Cardiac muscle cell (in vitro differentiated cells and primary cell): Measurements from ENCODE around the gene FLNA. TPM values are rescaled to one million over a fixed set of nuclear protein-coding genes. Genes with fewer than 3 reads are reported as not detected.
"Not testable (repeated sequence)": the region's sequence is repeated elsewhere in the genome, so short reads cannot be mapped to it uniquely, and the experiment has no call there.

Source experiments
- DNase-seq, 2 donors: peaks; one replicate each; pipeline versions ENCODE4 v3.0.0 to v3.0.0-alpha.2; 2010 to 2017; ENCODE audit warnings: low read depth in 1 of 2, low spot score in 1 of 2
- H3K27ac ChIP-seq: fragments of 200-600 bp; sonication (generic); 2 replicates; pipeline ENCODE4 v1.5.1; 2016
- H3K27me3 ChIP-seq: fragments of 200-600 bp; sonication (generic); 2 replicates; pipeline ENCODE4 v1.6.0; 2016; ENCODE audit warnings: control low read depth
- H3K36me3 ChIP-seq: fragments of 200-600 bp; sonication (generic); 2 replicates; pipeline ENCODE4 v1.5.1; 2016; ENCODE audit warnings: control low read depth
- H3K4me1 ChIP-seq: fragments of 200-600 bp; sonication (generic); 2 replicates; pipeline ENCODE4 v1.8.1; 2017; ENCODE audit warnings: low read depth, mild to moderate bottlenecking, mixed run types
- H3K4me3 ChIP-seq: fragments of 200-600 bp; sonication (generic); 2 replicates; pipeline ENCODE4 v1.5.1; 2016; ENCODE audit warnings: mild to moderate bottlenecking
- H3K9me3 ChIP-seq: fragments of 200-600 bp; sonication (generic); 2 replicates; pipeline ENCODE4 v1.5.1; 2017; ENCODE audit warnings: low read depth, mild to moderate bottlenecking, control low read depth
- polyA plus RNA-seq: library from polyadenylated mRNA; unstranded; fragments of >200 nt; fragmentation: Nextera tagmentation; extraction: Ambion mirVana; gene quantifications from 2 replicates; pipeline ENCODE4 v1.2.1, GENCODE V29; 2016
- total RNA-seq: library from RNA; depleted of rRNA; stranded (reverse); fragments of >200 nt; gene quantifications from 2 replicates; pipeline ENCODE4 v1.2.3, GENCODE V29; 2016
- TF ChIP-seq, protein P1 (sequence below): IDR thresholded peaks from 2 replicates; pipeline ENCODE4 v1.5.1; 2012; ENCODE audit warnings: low read depth, mild to moderate bottlenecking, low read length

Gene FLNA
- total and polyA plus RNA-seq, 2 experiments from 2014 or later, result 341 to 447 TPM

DNA sequence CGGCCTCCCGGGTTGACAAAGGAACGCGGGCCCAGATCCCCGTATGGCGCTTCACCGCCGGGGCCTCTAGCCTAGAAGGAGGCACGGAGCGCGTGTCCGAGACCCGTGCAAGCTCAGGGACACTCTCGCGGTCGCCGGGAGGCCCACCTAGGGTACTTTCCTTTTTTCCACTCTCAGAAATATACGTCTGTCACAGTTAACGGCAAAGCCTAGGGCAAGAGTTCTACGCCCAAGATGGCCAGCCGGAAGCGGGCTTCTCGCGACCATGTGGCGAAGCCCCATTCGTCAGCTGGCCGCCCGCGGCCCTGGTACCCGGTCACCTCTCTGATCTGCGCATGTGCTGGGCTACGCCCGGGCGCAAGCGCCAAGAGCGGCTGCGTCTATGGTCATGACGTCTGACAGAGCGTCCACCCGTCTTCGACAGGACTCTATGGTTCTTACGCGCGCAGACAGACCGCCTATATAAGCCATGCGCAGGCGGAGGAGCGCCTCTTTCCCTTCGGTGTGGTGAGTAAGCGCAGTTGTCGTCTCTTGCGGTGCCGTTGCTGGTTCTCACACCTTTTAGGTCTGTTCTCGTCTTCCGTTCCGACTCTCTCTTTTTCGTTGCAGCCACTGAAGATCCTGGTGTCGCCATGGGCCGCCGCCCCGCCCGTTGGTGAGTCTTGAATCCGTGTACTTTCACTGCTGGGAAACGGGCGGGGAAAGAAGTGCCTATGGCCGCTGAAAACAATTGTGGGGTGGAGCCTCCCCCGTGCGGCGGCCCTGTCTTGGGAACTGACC lies 23.6 kb upstream of the FLNA start, which contains the start of gene RPL10:
RPL10 (plus strand) TSS at position 490 of the 780 bp plus-strand sequence; CDS start at position 633, 143 bp downstream.
- peak; percentile 93 to 97 for DNase-seq
- H3K36me3 ChIP-seq, result peaks cover 12% of the 10 kb centered on the region
- peak within 1 kb of the TSS; percentile 99 for H3K27ac ChIP-seq
- TF ChIP-seq, protein P1, sequence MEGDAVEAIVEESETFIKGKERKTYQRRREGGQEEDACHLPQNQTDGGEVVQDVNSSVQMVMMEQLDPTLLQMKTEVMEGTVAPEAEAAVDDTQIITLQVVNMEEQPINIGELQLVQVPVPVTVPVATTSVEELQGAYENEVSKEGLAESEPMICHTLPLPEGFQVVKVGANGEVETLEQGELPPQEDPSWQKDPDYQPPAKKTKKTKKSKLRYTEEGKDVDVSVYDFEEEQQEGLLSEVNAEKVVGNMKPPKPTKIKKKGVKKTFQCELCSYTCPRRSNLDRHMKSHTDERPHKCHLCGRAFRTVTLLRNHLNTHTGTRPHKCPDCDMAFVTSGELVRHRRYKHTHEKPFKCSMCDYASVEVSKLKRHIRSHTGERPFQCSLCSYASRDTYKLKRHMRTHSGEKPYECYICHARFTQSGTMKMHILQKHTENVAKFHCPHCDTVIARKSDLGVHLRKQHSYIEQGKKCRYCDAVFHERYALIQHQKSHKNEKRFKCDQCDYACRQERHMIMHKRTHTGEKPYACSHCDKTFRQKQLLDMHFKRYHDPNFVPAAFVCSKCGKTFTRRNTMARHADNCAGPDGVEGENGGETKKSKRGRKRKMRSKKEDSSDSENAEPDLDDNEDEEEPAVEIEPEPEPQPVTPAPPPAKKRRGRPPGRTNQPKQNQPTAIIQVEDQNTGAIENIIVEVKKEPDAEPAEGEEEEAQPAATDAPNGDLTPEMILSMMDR, result no peak
- no peaks in the 10 kb centered on the region for H3K9me3 ChIP-seq
- H3K27me3 ChIP-seq, result no peaks in the 10 kb centered on the region
- peak within 1 kb of the TSS; percentile 86 for H3K4me3 ChIP-seq
- peaks cover 4% of the 10 kb centered on the region for H3K4me1 ChIP-seq

DNA sequence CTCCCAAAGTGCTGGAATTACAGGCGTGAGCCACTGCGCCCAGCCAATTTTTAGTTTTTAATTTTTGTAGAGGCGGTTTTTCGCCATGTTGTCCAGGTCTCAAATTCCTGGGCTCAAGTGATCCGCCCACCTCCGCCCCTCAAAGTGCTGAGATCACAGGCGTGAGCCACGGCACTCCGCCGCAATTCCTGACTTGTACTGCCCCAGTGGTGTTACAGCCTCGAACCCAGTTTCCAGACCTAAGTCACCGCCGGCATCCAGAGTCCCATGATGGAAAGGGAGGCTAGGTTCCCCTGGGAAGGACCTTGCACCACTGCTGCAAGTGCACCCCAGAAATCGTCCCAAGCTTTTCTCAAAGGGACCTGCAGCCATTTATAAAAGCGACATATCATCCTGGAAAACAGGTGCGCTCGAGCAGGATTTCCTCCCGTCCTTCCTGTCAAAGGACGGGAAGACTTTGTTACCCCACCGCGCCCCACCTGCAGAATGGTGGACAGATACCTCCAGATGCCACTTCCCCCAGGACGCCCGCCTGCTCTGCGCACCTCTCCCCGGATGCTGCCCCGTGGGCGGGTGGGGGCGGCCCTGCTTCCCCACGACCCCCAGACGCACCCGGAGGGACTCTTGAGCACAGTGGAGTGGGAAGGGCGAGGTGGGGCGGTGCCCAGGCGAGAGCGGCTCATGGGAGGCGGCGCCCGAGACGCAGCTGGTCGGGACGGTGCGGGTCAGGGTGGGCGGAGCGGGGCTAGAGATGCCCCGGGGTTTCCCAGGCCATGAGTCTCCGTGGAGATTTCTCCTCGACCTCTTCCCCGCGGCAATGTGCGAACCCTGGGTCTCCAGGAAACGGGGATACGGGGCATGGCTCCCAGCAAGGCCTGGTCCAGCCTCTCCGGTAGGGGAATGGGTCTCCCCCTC lies 22.8 kb upstream of the FLNA start:
- peak; percentile 52 to 70 for DNase-seq
- Histone ChIP-seq H3K27ac (peak overlapping the region; percentile 99), H3K4me1 (peaks cover 4% of the 10 kb centered on the region), H3K4me3 (peak overlapping the region; percentile 39), H3K36me3 (peaks cover 12% of the 10 kb centered on the region), H3K27me3 (no peaks in the 10 kb centered on the region), H3K9me3 (no peaks in the 10 kb centered on the region)
- TF ChIP-seq, protein P1, result no peak

DNA sequence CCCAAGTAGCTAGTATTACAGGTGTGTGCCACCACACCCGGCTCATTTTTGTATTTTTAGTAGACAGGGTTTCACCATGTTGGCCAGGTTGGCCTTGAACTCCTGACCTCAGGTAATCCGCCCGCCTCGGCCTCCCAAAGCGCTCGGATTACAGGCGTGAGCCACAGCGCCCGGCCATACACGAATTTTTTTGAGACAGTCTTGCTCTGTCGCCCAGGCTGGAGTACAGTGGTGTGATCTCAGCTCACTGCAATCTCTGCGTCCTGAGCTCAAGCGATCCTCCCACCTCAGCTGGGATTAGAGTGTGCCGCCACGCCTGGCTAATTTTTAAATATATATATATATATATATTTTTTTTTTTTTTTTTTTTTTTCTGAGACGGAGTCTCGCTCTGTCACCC lies 21.9 kb upstream of the FLNA start:
- not testable (repeated sequence) for H3K4me3 ChIP-seq, H3K9me3 ChIP-seq, H3K4me1 ChIP-seq, H3K27ac ChIP-seq, DNase-seq, H3K27me3 ChIP-seq
- peaks cover 12% of the 10 kb centered on the region for H3K36me3 ChIP-seq

DNA sequence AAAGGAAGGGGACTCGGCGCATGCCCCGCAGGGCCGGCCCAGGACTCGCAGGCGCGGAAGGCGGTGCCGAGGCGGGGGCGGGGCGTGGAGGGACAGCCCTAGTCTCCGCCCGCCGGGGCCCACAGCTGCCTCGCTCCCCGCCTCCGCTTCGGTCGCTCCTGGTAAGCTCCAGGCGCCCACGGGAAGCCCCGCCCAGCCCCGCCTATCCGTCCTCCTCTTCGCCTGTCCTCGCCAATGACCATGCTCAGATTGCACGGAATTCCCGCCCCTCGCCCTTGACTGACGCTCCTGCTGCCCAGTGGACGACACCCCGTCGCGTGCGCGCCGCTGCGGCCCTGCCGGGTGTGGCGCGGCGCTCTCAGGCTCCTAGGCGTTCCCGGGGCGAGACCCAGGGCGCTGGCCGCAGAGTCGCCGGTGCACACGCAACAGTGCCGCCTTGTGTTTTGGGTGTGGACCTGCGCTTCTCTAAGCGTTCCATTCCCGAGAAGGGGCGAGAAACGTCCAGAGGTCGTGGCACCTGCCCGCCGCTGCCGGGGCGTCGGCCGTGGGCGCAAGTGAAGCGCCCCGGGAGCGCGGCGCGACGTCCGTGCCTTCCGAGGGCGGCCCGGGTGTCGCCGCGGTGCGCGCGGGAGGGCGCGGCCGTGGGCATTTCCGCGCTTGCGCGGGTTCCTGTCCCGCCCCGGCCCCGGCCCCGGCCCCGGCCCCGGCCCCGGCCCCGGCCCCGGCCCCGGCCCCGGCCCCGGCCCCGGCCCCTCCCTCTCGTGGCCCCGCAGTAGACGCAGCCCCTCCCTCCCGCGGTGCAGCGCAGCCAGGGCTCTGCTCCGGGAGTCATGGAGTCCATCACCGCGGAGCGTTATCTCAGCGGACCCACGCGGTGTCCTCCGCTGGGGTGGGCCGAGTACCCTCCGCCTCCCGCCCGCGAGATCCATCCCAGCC lies 15.6 kb upstream of the FLNA start:
- H3K36me3 ChIP-seq, H3K4me3 ChIP-seq, H3K27ac ChIP-seq, DNase-seq, H3K9me3 ChIP-seq, H3K27me3 ChIP-seq, H3K4me1 ChIP-seq: not testable (repeated sequence)

DNA sequence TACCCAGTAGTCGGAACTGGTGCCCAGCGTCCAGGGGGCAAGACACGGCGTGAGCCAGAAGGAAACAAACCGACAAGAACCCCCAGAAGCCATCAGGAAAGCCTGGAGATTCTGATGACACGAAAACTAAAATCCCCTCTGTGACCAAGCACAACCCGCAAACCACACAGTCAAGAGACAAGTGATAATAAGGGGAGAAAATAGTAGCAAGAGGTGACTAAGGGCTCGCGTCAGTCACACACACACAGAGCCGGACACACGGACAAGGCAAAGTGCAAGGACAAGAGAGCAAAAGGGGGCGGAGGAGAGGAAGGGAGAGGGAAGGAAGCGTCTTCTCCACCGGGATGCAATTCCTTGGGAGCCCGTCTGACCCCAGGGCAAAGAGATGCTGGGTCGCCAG lies 14.2 kb upstream of the FLNA start:
- H3K4me3 ChIP-seq, H3K36me3 ChIP-seq, H3K9me3 ChIP-seq, H3K27ac ChIP-seq, DNase-seq, H3K27me3 ChIP-seq, H3K4me1 ChIP-seq: not testable (repeated sequence)

DNA sequence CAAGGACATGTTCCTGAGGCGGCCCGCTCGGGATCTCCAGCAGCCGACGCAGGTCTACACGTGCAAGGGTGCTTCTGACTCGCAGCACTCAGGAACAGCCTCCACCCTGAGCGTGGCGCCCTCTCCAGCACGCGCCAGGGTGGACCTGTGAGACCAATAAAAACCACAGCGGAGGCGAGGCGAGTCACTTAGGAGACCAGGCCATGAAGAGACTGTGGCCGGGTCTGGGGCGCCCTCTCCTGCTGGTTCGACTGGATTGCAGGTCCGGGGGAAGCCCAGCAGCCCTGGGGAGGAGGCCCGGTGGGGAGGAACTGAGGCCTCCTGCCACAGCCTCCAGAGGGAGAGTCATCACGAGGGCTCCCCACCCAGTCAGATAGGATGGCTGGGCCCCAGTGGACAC lies 13.7 kb upstream of the FLNA start:
- not testable (repeated sequence) for H3K4me3 ChIP-seq, H3K4me1 ChIP-seq, H3K36me3 ChIP-seq, H3K9me3 ChIP-seq, H3K27me3 ChIP-seq, DNase-seq, H3K27ac ChIP-seq

DNA sequence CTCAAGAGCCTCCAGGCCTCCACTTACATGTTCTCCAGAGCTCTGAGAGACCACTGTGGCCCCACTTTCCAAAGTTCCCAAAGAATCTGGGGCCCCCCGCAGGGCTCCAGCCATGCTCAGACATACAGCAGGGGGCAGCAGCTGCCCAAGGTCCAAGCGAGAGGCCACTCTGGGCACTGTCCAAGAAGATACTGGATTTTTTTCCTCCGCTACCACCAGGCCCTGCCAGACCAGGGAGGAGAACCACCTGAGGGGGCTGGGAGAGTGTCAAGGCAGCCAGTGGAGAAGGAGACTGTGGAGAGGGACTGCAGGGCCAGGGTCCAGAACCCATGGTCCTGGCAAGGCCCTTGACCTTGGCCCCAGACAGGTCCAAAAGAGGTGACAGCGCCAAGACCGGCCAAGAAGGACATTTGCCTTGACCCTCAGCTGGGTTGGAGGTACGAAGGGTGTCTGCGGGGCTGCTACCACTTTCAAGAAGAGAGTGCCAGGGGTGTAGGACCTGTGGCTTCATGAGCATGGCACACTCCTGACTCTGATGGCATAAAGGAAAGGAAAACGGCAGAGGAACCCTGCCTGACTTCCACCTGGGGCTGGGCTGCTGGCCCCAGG lies 10.0 kb upstream of the FLNA start:
- TF ChIP-seq, protein P1, result peak; percentile 54
- no peaks in the 10 kb centered on the region for H3K36me3 ChIP-seq
- H3K4me3 ChIP-seq, result no peak overlapping the region
- no peaks in the 10 kb centered on the region for H3K9me3 ChIP-seq
- H3K4me1 ChIP-seq, result no peaks in the 10 kb centered on the region
- no peak for DNase-seq
- no peaks in the 10 kb centered on the region for H3K27me3 ChIP-seq
- H3K27ac ChIP-seq, result no peak overlapping the region
